Subcutaneous abdominal adipose tissue (tissue), 5 donors: ENCODE results near the gene ANKRD13A.
"Not testable (repeated sequence)": the region's sequence is repeated elsewhere in the genome, so short reads cannot be mapped to it uniquely, and the experiment has no call there.

ENCODE experiments used
- H3K27ac ChIP-seq: one replicate; pipeline ENCODE4 v1.7.0; 2013; ENCODE audit warnings: low read depth, mild to moderate bottlenecking, inconsistent platforms, low read length, moderate library complexity
- H3K27me3 ChIP-seq, 5 donors: one replicate each; pipeline ENCODE4 v1.7.0; 2013; ENCODE audit warnings: low read length in 5 of 5, inconsistent platforms in 1 of 5; ENCODE audit not compliant: control insufficient read depth in 5 of 5, insufficient read depth in 4 of 5
- H3K36me3 ChIP-seq, 5 donors: one replicate each; pipeline ENCODE4 v1.7.0; 2013; ENCODE audit warnings: low read length in 5 of 5; ENCODE audit not compliant: control insufficient read depth in 5 of 5, insufficient read depth in 5 of 5
- H3K4me1 ChIP-seq, 5 donors: one replicate each; pipeline ENCODE4 v1.7.0; 2013; ENCODE audit warnings: low read length in 5 of 5, mild to moderate bottlenecking in 3 of 5, moderate library complexity in 1 of 5; ENCODE audit not compliant: control insufficient read depth in 5 of 5, insufficient read depth in 5 of 5
- H3K4me3 ChIP-seq, 5 donors: one replicate each; pipeline ENCODE4 v1.7.0; 2013; ENCODE audit warnings: low read length in 5 of 5, low read depth in 1 of 5
- H3K9ac ChIP-seq, 5 donors: one replicate each; pipeline ENCODE4 v1.7.0; 2013; ENCODE audit warnings: low read length in 5 of 5, mild to moderate bottlenecking in 4 of 5, moderate library complexity in 3 of 5
- H3K9me3 ChIP-seq, 5 donors: one replicate each; pipeline ENCODE4 v1.7.0; 2013; ENCODE audit warnings: low read length in 5 of 5; ENCODE audit not compliant: control insufficient read depth in 5 of 5
- donor health status: healthy.
- donor health status: healthy.
- donor health status: healthy.
- donor health status: healthy.
- donor health status: healthy.

Gene ANKRD13A

GRCh38 chr12:109981311-109981710 is 17.9 kb upstream of the ANKRD13A start:
- no peaks in the 10 kb centered on the region for H3K27me3 ChIP-seq
- H3K4me3 ChIP-seq = no peak overlapping the region
- H3K27ac ChIP-seq = no peak overlapping the region
- no peaks in the 10 kb centered on the region for H3K9me3 ChIP-seq
- H3K4me1 ChIP-seq = peaks cover 0 to 3% (median 0%) of the 10 kb centered on the region in 5 donors
- peaks cover 33 to 93% (median 75%) of the 10 kb centered on the region in 5 donors for H3K36me3 ChIP-seq
- no peak overlapping the region for H3K9ac ChIP-seq

GRCh38 chr12:109982210-109982609 is 17.0 kb upstream of the ANKRD13A start:
- Histone ChIP-seq H3K4me3 (no peak overlapping the region), H3K27me3 (no peaks in the 10 kb centered on the region), H3K27ac (no peak overlapping the region), H3K9me3 (no peaks in the 10 kb centered on the region), H3K36me3 (peaks cover 33 to 85% (median 68%) of the 10 kb centered on the region in 5 donors), H3K9ac (no peak overlapping the region), H3K4me1 (peaks cover 0 to 3% (median 0%) of the 10 kb centered on the region in 5 donors)

GRCh38 chr12:109983432-109984142 is 15.6 kb upstream of the ANKRD13A start:
- no peaks in the 10 kb centered on the region for H3K27me3 ChIP-seq
- H3K4me1 ChIP-seq = peaks cover 0 to 3% (median 0%) of the 10 kb centered on the region in 5 donors
- H3K9me3 ChIP-seq = no peaks in the 10 kb centered on the region
- H3K36me3 ChIP-seq = peaks cover 37 to 87% (median 68%) of the 10 kb centered on the region in 5 donors
- no peak overlapping the region for H3K4me3 ChIP-seq
- H3K9ac ChIP-seq = no peak overlapping the region
- no peak overlapping the region for H3K27ac ChIP-seq

GRCh38 chr12:109986236-109986635 is 13.0 kb upstream of the ANKRD13A start:
- not testable (repeated sequence) for H3K4me1 ChIP-seq, H3K4me3 ChIP-seq, H3K9ac ChIP-seq, H3K27ac ChIP-seq, H3K9me3 ChIP-seq, H3K27me3 ChIP-seq
- H3K36me3 ChIP-seq = peaks cover 38 to 83% (median 61%) of the 10 kb centered on the region in 5 donors

GRCh38 chr12:109987615-109988014 is 11.6 kb upstream of the ANKRD13A start:
- Histone ChIP-seq H3K4me1 (peaks cover 0 to 8% (median 0%) of the 10 kb centered on the region in 5 donors), H3K4me3 (no peak overlapping the region), H3K9me3 (no peaks in the 10 kb centered on the region), H3K9ac (no peak overlapping the region), H3K36me3 (peaks cover 30 to 75% (median 51%) of the 10 kb centered on the region in 5 donors), H3K27ac (no peak overlapping the region), H3K27me3 (no peaks in the 10 kb centered on the region)

- H3K4me1 ChIP-seq = peaks cover 0 to 11% (median 0%) of the 10 kb centered on the region in 5 donors
- peaks cover 25 to 68% (median 45%) of the 10 kb centered on the region in 5 donors for H3K36me3 ChIP-seq
- no peaks in the 10 kb centered on the region for H3K9me3 ChIP-seq
- no peak overlapping the region for H3K27ac ChIP-seq
- H3K9ac ChIP-seq = no peak overlapping the region
- H3K4me3 ChIP-seq = no peak overlapping the region
- no peaks in the 10 kb centered on the region for H3K27me3 ChIP-seq
Observed at GRCh38 chr12:109988274-109988673, 11.0 kb upstream of the ANKRD13A start.

- no peak overlapping the region for H3K27ac ChIP-seq
- H3K4me1 ChIP-seq = peaks cover 0 to 16% (median 1%) of the 10 kb centered on the region in 5 donors
- H3K36me3 ChIP-seq = peaks cover 19 to 62% (median 38%) of the 10 kb centered on the region in 5 donors
Observed at GRCh38 chr12:109988903-109989302, 10.3 kb upstream of the ANKRD13A start.

GRCh38 chr12:109989380-109989779 is 9.8 kb upstream of the ANKRD13A start:
- Histone ChIP-seq H3K4me3 (no peak overlapping the region), H3K36me3 (peaks cover 19 to 58% (median 36%) of the 10 kb centered on the region in 5 donors), H3K9me3 (no peaks in the 10 kb centered on the region), H3K9ac (no peak overlapping the region), H3K4me1 (peaks cover 2 to 20% (median 6%) of the 10 kb centered on the region in 5 donors), H3K27ac (no peak overlapping the region), H3K27me3 (no peaks in the 10 kb centered on the region)

More at GRCh38 chr12:109988903-109989302, 10.3 kb upstream of the ANKRD13A start:
- no peak overlapping the region for H3K9ac ChIP-seq
- H3K9me3 ChIP-seq = no peaks in the 10 kb centered on the region
- no peak overlapping the region for H3K4me3 ChIP-seq
- H3K27me3 ChIP-seq = no peaks in the 10 kb centered on the region

GRCh38 chr12:109991586-109991985 is 7.6 kb upstream of the ANKRD13A start:
- H3K4me1 ChIP-seq = peaks cover 2 to 38% (median 24%) of the 10 kb centered on the region in 5 donors
- H3K9ac ChIP-seq = no peak overlapping the region
- H3K27me3 ChIP-seq = no peaks in the 10 kb centered on the region
- no peak overlapping the region for H3K27ac ChIP-seq
- H3K36me3 ChIP-seq = peaks cover 19 to 39% (median 25%) of the 10 kb centered on the region in 5 donors
- no peaks in the 10 kb centered on the region for H3K9me3 ChIP-seq
- no peak overlapping the region for H3K4me3 ChIP-seq

GRCh38 chr12:109993091-109993490 is 6.1 kb upstream of the ANKRD13A start:
- Histone ChIP-seq H3K36me3 (peaks cover 14 to 30% (median 16%) of the 10 kb centered on the region in 5 donors), H3K4me1 (peaks cover 2 to 39% (median 25%) of the 10 kb centered on the region in 5 donors), H3K4me3 (no peak overlapping the region)

More at GRCh38 chr12:109993091-109993490, 6.1 kb upstream of the ANKRD13A start:
- Histone ChIP-seq H3K9ac (no peak overlapping the region), H3K9me3 (no peaks in the 10 kb centered on the region), H3K27me3 (no peaks in the 10 kb centered on the region), H3K27ac (no peak overlapping the region)
